Measurements from ENCODE around the gene HCFC2. TPM values are rescaled to one million over a fixed set of nuclear protein-coding genes. Genes with fewer than 3 reads are reported as not detected.

HCFC2 gene
- total RNA-seq, 1 experiment from 2014 or later: 8.5 TPM

DNA sequence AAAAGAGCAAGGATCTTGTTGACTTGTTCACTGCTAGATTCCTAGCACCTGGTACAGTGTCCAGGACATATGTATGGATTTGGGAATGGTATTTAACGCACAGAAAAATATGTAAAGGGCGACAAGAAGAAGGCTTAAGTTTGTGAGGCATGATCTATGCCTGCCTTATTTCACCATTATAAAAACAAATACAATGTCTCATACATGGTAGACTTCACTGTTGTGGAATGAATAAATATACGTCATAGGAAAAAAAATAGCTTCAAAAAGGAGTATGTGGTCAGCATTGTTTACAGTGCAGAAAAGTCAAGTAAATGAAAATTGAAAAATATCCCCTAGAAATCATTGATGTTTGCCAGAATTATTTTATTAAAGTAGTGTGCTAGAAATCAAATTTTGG lies 30.0 kb downstream of the HCFC2 start:
- ATAC-seq: no peak
- Histone ChIP-seq H3K27me3 (ENCODE audit: control insufficient read depth, insufficient read depth, low read length) (no peaks in the 10 kb centered on the region), H3K27ac (ENCODE audit: low read length) (no peak overlapping the region), H3K9me3 (ENCODE audit: control insufficient read depth, insufficient read depth, low read depth, low read length) (no peaks in the 10 kb centered on the region), H3K4me3 (ENCODE audit: low read depth in 2 of 2, low read length in 2 of 2) (no peak overlapping the region), H3K36me3 (ENCODE audit: control insufficient read depth, insufficient read depth, low read length) (peaks cover 9% of the 10 kb centered on the region), H3K4me1 (ENCODE audit: control insufficient read depth, insufficient read depth, low read length) (no peaks in the 10 kb centered on the region)
- BruUV-seq (replicated peaks): no TSS peak
- no peak for DNase-seq (ENCODE audit: low read depth, low spot score)
- intact Hi-C loops (cut with micrococcal nuclease; ENCODE audit: unreplicated experiment): no loop called here
- TF ChIP-seq POLR2AphosphoS5 (IDR thresholded peaks at IDR 0.05; ENCODE audit: low read depth, low read length): no peak
- no peak for TF ChIP-seq TCF7L2 (IDR thresholded peaks at IDR 0.05; ENCODE audit: low read depth, low read length)
- TF ChIP-seq SIN3A (IDR thresholded peaks at IDR 0.05; ENCODE audit: borderline replicate concordance, insufficient read depth, low read depth, low read length): no peak
- TF ChIP-seq, protein P1, sequence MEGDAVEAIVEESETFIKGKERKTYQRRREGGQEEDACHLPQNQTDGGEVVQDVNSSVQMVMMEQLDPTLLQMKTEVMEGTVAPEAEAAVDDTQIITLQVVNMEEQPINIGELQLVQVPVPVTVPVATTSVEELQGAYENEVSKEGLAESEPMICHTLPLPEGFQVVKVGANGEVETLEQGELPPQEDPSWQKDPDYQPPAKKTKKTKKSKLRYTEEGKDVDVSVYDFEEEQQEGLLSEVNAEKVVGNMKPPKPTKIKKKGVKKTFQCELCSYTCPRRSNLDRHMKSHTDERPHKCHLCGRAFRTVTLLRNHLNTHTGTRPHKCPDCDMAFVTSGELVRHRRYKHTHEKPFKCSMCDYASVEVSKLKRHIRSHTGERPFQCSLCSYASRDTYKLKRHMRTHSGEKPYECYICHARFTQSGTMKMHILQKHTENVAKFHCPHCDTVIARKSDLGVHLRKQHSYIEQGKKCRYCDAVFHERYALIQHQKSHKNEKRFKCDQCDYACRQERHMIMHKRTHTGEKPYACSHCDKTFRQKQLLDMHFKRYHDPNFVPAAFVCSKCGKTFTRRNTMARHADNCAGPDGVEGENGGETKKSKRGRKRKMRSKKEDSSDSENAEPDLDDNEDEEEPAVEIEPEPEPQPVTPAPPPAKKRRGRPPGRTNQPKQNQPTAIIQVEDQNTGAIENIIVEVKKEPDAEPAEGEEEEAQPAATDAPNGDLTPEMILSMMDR (IDR thresholded peaks at IDR 0.05): no peak
- in situ Hi-C loops (cut with HindIII; ENCODE audit: low pct_unique_long_range_greater_than_20kb, low sequenced_read_pairs): no loop called here
- ChIA-PET POLR2A (no interaction called here), CTCF (no interaction called here)

GRCh38 chr12:104095289-104095688 lies 31.0 kb downstream of the HCFC2 start:
- POLR2A ChIA-PET: no interaction called here
- H3K4me1 ChIP-seq (ENCODE audit: control insufficient read depth, insufficient read depth, low read length): no peaks in the 10 kb centered on the region
- ATAC-seq (no peak), DNase-seq (ENCODE audit: low read depth, low spot score) (no peak)
- H3K36me3 ChIP-seq (ENCODE audit: control insufficient read depth, insufficient read depth, low read length): peaks cover 9% of the 10 kb centered on the region
- no peak overlapping the region for H3K4me3 ChIP-seq (ENCODE audit: low read depth in 2 of 2, low read length in 2 of 2)
- in situ Hi-C loops (cut with HindIII; ENCODE audit: low pct_unique_long_range_greater_than_20kb, low sequenced_read_pairs): no loop called here
- TF ChIP-seq, protein P2, sequence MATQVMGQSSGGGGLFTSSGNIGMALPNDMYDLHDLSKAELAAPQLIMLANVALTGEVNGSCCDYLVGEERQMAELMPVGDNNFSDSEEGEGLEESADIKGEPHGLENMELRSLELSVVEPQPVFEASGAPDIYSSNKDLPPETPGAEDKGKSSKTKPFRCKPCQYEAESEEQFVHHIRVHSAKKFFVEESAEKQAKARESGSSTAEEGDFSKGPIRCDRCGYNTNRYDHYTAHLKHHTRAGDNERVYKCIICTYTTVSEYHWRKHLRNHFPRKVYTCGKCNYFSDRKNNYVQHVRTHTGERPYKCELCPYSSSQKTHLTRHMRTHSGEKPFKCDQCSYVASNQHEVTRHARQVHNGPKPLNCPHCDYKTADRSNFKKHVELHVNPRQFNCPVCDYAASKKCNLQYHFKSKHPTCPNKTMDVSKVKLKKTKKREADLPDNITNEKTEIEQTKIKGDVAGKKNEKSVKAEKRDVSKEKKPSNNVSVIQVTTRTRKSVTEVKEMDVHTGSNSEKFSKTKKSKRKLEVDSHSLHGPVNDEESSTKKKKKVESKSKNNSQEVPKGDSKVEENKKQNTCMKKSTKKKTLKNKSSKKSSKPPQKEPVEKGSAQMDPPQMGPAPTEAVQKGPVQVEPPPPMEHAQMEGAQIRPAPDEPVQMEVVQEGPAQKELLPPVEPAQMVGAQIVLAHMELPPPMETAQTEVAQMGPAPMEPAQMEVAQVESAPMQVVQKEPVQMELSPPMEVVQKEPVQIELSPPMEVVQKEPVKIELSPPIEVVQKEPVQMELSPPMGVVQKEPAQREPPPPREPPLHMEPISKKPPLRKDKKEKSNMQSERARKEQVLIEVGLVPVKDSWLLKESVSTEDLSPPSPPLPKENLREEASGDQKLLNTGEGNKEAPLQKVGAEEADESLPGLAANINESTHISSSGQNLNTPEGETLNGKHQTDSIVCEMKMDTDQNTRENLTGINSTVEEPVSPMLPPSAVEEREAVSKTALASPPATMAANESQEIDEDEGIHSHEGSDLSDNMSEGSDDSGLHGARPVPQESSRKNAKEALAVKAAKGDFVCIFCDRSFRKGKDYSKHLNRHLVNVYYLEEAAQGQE (IDR thresholded peaks at IDR 0.05; ENCODE audit: insufficient read depth in 1 of 2, low read depth in 2 of 2, low read length in 1 of 2): no peak
- TF ChIP-seq POLR2AphosphoS5 (IDR thresholded peaks at IDR 0.05; ENCODE audit: low read depth, low read length) (no peak), TCF7L2 (IDR thresholded peaks at IDR 0.05; ENCODE audit: low read depth, low read length) (no peak), SIN3A (IDR thresholded peaks at IDR 0.05; ENCODE audit: borderline replicate concordance, insufficient read depth, low read depth, low read length) (no peak)
- TF ChIP-seq, protein P1 (IDR thresholded peaks at IDR 0.05): no peak
- intact Hi-C loops (cut with micrococcal nuclease; ENCODE audit: unreplicated experiment): no loop called here
- H3K27ac ChIP-seq (ENCODE audit: low read length): no peak overlapping the region
- BruUV-seq (replicated peaks): no TSS peak
- no peaks in the 10 kb centered on the region for H3K9me3 ChIP-seq (ENCODE audit: control insufficient read depth, insufficient read depth, low read depth, low read length)
- CTCF ChIA-PET: no interaction called here
- no peaks in the 10 kb centered on the region for H3K27me3 ChIP-seq (ENCODE audit: control insufficient read depth, insufficient read depth, low read length)

Data from Panc1 (cell line).